Measurements from ENCODE around the gene NEURL1. TPM values are rescaled to one million over a fixed set of nuclear protein-coding genes. Genes with fewer than 3 reads are reported as not detected.
A peak's percentile ranks its signal among the peaks of the same experiment; 100 is the strongest.

The NEURL1 gene, protein sequence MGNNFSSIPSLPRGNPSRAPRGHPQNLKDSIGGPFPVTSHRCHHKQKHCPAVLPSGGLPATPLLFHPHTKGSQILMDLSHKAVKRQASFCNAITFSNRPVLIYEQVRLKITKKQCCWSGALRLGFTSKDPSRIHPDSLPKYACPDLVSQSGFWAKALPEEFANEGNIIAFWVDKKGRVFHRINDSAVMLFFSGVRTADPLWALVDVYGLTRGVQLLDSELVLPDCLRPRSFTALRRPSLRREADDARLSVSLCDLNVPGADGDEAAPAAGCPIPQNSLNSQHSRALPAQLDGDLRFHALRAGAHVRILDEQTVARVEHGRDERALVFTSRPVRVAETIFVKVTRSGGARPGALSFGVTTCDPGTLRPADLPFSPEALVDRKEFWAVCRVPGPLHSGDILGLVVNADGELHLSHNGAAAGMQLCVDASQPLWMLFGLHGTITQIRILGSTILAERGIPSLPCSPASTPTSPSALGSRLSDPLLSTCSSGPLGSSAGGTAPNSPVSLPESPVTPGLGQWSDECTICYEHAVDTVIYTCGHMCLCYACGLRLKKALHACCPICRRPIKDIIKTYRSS
- polyA plus RNA-seq (2013, experiment 1 of 2; ENCODE audit: insufficient read length): 0.45 TPM
- polyA plus RNA-seq (2013, experiment 2 of 2; ENCODE audit: insufficient read length): 0.25 TPM

DNA sequence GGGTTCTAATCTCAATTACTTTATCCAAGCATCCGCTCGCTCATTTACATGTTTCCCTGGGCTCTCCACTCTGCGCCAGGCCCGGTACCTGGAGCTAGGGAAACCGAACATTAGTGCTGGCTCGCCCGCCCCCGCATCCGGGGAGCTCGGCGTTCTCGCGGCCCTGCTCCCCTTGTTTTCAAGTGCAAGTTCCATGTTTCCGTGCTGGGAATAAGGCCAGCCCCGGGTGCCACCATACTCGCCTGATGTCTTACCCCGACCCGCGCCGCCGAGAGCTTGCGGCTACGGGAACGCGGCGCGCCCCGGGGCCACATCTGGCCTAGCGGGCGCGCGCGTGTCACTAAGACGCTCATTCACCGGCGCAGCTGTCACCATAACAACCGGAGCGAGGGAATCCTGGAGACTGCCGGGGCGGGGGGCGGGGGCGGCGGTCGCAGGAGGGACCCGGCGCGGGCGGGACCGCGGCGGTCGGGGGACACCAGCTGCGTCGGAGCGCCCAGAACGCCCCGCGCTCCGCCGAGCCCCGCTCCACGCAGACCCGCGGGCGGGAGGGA, at the start of gene NEURL1:
NEURL1 (plus strand) TSS at position 344 of the 554 bp plus-strand sequence. CDS start 683 bp downstream, outside the sequence.
- no peak for DNase-seq

DNA sequence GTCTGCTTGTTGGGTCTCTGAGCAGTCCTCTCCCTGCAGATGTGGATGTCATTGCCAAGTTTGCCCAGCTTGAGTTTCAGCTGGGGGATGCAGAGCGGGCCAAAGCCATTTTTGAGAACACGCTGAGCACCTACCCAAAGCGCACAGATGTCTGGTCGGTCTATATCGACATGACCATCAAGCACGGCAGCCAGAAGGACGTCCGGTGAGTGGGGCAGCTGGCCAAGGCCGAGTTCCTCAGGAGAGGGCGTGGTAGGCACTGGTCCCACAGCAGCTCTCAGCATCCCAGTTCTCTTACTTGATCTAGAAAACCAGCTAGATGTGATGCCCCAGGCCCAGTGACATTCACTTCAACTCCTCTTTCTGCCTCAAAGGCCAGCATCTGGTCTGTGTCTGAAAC, 49.0 kb upstream of the NEURL1 start:
- DNase-seq: no peak

DNA sequence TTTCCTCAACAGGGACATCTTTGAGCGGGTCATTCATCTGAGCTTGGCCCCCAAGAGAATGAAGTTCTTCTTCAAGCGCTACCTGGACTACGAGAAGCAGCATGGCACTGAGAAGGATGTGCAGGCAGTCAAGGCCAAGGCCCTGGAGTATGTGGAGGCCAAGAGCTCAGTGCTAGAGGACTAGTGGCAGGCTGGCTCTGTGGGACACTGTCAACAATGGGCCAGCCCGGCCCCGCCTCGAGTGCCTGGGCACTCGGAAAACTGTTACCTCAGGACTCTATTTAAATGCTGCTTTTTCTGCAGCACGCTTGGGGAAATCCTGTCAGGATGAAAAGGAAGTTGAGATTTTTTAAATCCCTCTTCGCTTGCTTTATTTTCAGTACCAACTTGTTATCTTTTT, 48.1 kb upstream of the NEURL1 start:
- DNase-seq: no peak

DNA sequence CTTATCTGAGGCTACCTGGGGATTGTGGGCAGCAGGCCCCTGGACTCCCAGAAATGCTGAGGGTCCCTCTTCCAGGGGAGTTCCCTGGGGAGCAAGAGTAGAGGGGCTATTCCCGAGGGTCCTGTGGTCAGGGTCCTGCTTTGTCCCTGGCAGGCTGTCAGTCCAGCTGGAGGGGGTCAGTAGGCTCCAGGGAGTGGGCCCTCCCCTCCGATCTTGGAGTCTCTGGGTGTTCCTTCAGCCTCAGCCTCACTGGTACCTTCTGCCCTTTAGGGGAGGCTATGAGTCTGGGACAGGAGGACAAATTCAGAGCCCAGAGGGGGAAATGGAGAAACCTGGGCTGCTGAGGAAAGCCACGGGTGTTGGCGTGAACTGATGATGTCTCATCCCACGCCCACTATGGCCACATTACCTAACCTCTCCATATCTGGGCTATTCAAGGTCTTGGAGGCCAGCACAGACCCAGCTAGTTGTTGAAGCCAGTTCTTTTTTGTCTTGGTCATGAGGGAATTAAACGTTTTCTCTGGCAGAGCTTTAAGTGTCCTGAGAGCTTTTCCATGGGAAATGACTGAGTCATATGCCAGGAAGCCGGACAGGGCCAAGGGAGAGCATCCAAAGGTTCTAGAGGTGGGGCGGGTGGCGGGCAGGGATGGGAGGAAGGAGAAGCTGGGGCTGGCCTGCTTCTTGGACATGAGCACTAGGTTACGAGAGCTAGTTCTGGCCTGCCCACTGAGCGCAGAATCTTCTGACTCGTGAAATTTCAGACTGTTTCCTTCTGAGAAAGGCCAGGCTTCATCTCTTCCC, 47.5 kb upstream of the NEURL1 start:
- DNase-seq: peak; percentile 69

DNA sequence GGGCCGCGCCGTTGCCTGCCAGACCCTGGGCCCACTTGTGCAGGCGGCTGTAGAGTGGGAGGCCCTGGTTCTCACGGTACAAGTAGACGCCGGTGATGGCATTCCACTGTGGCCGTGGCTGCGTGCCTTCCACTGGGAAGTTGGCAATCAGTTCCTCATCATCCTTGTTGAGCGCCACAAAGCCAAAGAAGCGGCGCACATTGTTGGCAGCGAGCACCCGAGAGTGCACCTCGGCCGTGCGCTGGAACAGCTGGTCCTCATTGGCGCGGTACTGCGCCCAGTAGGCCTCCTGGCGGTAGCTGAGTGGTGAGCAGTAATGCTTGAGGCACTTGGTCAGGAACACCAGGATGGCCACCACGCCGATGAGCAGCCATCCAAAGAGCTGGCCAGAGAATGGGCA, 46.3 kb upstream of the NEURL1 start:
- DNase-seq: no peak

DNA sequence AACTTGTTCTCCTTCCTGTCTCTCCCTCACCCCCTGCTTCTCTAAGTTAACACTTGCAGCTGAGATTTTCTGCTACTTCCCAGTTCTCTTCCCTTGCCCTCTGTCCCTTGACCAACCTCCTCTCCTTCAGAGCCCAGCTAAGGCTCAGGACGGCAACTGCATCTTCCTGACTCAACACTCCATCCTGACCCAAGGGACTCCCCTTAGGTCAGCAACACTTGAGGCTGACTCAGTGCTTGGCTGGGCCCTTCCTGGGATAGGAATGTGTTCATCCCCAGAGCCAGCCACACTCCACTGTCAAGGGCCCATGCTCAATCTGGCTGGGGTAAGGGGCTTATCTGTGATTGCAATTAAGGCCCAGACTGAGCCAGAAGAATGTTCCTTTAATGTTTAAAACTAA, 44.8 kb upstream of the NEURL1 start:
- peak; percentile 91 for DNase-seq

DNA sequence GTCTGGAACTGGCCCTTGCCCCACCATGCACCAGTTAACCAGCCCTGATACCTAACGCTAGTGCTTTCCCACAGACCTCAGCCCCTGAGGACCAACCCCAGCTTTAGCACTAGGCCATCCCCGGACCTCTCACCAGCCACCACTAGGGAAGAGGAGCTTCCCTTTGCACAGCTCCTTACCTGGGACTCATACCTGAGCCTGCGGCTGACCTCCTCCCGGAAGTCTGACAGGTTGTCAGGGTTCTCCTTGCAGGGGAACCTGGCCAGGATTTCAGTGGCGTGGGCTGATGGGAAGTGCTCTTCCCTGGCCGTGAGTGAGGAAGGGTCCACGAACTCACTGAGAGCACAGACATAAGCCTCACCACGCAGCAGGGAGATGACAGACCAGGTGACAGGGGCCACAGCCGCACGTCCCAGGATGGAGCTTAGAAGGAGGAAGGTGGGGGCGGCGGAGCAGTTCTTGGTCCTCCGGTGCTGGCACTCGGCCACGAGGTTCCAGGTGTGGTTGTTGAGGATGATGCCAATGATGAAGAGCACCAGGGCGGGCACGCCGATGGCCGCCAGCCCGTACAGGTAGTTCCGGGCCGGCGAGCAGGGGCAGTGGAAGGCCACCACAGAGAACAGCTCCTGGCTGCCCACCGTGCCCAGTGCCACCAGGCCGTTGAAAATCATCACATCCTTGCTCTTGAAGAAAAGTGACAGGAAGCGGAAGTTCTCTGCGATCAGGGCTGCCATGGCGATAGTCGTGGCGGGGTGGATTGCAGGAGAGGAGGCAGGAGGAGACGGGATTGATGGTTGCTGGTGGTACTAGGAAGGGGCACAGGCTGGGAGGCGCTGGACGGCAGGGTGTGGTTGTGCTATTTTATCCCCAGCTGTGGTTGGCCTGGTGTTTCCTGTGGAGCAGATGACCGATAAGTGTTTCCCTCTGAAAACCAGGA, 44.0 kb upstream of the NEURL1 start:
- DNase-seq: no peak

DNA sequence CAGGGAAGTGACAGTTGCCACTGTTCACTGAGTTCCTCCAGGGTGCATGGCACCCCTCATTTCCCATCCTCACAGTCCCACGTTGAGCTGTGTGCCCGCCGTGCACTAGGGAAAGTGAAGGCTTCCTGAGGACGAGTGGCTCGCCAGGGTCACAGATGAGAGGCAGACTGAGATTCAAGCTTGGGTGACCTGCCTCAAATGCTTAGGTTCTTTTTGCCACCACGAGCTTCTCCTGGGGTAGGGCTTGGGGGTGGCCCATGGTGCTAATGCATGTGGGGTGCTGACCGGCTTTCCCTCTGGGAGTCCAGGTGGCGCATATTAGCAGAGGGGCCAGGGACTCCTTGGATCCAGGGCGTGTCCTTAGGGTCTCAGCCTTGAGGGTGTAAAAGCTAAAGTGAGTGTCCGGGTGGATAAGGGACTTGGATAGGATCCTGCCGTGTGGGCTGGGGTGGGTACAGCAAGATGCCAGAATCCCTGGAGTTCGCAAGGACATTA, 43.3 kb upstream of the NEURL1 start:
- DNase-seq: no peak

DNA sequence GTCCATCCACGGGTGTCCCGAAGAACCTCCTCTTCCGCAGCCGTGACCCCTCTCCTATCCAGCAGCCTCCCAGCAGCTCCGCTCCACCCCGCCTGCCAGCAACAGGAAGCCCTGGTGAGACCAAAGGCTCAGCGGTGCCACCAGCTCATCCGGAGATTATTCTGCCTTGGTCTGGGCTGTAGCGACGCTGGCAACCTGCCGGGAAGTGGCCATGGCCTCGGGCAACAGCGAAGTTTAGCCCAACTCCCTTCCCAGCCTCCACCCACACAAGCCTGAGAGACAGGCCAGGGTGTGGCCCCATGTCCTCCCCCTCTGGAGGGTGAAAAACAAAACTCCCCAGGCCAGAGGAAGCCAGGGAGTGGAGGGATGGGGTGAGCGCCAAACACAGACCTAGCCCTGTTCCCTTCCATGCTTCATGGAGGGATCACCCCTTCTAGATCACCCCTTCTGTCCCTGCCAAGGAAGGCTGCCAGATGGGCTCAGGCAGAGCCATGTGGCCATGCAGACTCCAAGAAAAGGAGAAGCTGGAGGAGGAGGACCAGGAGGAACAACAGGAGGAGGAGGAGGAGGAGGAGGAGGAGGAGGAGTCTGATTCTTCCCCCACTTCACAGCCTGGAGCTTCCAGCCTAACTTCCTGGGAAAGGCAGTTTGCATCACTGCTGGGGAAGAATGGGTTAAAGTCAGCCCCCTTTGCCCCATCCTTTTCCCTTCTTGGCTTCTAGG, 42.3 kb upstream of the NEURL1 start:
- DNase-seq: peak; percentile 80

DNA sequence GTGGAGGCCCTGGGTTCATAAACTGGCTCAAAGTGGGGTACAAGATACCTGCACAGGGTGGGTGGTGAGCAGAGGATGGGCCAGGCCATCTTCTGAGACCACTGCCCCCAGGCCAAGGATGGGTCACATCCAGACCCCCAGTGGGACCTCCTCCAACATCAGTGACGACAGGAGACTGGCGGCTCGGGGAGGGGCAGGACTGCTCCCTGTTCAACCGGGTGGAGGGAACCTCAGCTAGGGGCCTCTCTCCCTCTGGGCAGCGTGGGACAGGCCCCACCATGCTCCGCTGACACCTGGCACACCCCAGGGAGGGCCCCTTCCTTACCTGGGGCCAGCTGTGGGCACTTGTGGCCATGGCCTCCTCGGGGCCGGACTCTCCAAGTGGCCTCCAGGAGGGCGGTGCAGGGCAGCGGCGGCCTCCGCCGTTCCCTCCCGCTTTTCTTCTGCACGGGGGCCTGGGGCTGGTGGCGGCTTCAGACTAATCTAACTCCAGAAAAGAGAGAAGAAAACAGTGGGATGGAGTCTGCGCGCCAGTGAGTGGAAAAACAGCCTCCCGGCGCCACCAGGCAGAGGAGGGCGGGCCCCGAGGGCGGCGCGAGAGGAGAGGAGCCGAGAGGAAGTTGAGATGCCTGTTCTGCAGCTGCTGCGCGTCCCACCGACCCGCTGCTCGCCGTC, 41.5 kb upstream of the NEURL1 start, which contains the start of gene CALHM2:
CALHM2 (minus strand) TSS at position 540 of the 675 bp plus-strand sequence. CDS start 2,429 bp downstream, outside the sequence.
- peak; percentile 68 for DNase-seq

DNA sequence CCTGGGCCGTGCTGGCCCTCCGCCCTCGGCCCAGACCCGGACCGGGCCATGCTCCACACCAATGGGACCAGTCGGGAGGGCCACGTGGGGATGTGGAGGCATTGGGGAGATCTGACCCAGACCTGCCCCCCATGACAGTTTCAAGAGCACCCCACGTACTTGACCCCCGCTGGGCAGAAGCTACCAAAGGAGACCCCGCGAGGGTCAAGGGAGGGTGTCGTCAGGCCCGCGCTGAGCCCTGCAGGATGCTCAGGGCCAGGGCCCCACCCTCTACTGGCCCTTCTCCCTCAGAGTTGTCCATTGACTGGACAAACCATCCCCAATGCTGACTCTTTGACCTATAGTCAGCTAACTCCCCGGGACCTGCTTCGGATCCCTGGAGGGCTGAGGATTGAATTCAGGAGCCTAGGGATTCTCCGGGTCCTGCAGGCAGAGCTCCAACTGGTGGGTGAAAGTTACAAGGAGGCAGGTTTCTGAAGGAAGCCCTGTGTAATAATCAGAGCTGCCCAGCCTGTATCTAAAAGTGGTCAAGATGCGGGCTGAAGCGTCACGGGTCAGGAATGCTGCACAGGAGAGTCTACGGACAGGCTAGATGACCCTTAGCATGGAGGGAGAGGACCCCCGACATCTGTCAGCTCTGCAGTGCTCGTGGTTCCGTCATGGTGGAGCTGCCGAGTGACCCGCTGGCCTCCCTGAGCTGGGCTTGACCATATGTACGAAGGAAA, 40.8 kb upstream of the NEURL1 start:
- DNase-seq: no peak

DNA sequence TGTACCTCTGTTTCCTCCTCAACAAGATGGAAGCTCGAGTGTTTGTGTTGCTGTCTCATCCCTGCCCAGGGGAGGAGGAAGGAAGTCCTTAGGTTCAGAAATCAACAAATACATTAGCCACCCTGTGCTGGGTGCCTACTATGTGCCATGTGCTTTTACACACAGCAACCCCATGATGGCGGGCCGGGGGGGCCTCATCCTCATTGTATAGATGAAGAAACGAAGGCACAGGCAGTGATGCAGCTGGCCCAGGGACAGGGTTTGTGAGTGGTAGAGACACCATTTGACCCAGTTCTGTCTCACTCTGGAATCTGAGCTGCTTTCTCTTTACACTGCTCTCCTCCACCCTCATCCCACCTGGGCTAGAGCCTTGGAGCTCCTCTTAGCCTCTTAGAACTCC, 39.5 kb upstream of the NEURL1 start:
- no peak for DNase-seq

DNA sequence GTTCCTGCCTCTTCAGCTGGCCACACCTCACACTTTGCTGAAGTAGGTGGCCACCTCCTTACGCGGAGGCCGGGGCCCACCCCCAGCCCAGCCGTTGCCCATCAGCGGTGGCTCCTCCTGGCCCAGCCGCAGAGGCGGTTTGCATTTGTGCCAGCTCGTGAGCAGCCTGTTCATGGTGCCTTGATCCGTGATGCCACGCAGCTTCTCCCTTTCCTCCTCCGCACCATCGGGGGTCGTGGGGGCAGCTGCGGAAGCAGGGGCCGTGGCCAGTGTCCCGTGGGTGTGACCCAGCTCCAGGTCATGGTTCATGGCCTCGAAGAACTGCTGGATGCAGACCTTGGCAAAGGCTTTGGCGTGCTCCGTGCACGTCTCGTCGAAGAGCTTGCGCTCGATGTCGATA, 38.3 kb upstream of the NEURL1 start:
- no peak for DNase-seq

DNA sequence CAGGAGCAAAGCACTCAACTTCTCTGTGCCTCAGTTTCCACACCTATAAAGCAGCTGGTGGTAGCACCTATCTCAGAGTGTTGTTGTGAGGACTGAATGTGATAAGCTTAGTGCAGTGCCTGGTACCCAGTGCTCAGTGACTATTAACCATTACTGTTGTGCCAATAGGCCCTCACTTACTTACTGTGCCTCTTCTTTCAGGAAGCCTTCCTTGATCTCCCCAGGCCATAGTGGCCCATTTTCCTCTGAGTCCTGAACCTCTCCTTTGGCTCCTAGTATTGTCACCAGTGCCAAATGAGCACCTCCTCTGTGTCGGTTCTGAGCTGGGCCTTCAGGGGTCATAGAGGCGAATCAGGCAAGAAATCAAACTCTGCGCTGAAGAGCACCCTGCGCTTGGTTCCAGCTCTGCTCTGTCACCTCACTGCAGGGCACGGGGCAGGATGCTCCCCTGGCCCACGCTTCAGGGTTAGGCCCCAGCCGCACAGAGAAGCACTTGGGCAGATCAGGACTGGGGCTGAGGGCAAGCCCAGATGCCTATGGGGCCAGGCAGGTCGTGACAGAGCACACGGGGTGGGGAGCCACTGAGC, 37.3 kb upstream of the NEURL1 start:
- no peak for DNase-seq

DNA sequence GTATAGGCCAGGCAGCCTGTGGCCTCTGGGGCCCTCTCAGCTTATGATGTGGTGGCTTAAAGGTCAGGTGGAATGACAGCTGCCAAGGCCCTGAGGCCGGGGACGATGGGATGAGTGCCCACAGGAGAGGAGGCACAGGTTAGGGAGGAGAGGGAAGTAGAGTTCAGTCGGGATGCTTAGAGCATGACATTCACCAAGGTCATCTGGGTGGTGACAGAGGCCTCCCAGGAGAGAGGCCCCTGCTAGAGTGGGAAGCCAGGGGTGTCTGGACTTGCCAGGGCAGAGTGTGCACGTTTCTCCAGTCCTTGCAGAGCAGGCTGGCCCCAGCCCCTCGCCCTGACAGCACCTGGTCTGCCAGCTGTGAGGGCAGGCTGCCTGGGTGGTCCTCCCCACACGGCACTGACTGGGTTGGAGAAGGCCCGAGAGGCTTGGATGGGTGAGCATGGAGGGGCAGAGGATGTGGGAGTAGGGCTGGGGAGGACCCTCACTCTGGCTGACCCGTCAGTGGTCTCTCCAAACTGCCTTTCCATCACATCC, 36.3 kb upstream of the NEURL1 start:
- DNase-seq: no peak

DNA sequence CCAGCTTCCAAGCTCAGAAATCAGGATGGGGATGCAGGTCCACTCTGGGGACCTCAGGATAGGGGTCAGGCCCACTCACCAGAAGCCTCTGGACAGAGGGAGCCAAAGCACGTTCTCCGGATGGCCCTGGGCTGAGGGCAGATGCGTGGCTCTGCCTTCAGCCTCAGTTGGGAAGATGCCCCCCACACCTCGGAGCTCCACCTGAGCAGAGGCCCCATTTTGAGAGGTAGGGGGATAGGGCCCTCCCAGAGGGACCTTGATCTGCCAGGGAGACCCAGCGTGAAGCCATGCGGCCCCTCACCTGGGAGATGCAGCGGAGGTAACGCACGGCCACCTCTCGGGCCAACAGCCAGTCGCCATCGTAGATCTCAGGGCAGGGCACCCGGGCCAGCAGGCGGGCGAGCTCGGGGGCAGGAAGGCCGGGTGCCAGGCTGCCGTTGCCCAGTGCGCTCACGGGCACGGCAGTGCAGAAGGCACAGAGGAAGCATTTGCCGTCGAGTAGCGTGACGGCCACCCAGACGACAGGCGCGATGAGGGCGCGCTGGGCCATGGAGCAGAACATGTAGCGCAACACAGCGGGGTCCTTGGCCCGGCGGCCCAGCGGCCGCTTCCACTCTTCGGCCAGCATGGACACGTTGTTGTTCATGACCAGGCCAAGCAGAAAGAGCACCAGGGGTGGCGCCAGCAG, 35.5 kb upstream of the NEURL1 start:
- no peak for DNase-seq

DNA sequence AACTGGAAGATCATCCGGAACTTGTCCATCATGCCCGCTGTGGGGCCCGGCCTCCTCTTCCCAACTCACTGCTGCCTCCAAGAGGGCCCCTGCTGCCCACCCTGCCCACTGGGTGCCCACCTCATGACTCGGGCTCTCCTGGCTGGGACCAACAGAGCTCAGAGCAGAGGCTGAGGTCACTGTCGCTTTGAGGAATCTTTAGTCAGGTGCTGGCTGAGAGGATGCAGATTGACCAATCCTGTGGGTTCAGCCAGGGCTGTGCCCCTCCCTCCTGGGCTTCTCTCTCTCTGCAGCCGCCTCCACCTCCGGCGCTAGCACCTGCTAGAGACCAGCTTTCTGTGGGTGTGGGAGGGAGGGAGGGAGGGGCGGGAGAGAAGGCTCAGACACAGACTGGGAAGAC, 34.8 kb upstream of the NEURL1 start, which contains the start of gene CALHM1:
CALHM1 (minus strand) TSS at position 181 of the 400 bp plus-strand sequence; CDS start at position 32, 149 bp downstream.
- no peak for DNase-seq

DNA sequence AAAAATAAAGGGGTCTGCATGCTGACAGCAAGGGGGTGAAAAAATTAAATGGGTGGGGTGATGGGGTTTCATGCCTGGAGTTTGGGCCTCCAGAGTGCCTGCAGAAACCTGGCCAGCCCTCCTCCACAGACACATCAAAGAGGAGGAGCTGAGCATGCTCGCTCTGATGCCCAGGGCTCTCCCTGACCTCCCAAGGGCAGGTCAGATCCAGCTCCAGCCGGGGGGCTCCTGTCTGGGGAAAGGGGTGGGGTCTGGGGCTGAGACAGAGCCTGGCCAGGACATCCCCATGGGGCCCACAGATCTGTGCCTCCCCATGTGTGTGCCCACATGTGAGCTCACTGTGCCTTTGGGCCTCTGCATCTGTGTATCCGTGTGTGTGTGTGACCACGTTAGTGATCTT, 33.9 kb upstream of the NEURL1 start:
- DNase-seq: no peak
